Measurements from ENCODE around the gene FRY. TPM values are rescaled to one million over a fixed set of nuclear protein-coding genes. Genes with fewer than 3 reads are reported as not detected.

The FRY gene
- total RNA-seq, 2 experiments from 2014 or later = 1.2 to 1.5 TPM

- Mint-ChIP-seq H3K27ac (no peak overlapping the region), H3K36me3 (no peaks in the 10 kb centered on the region), H3K4me1 (no peaks in the 10 kb centered on the region), H3K9me3 (ENCODE audit: low read depth) (no peaks in the 10 kb centered on the region), H3K27me3 (no peaks in the 10 kb centered on the region), H3K4me3 (no peak overlapping the region)
- CTCF ChIA-PET = no interaction called here
- DNase-seq (no peak), ATAC-seq (no peak)
Measured at GRCh38 chr13:32168131-32168530, 136.6 kb downstream of the FRY start.

DNA sequence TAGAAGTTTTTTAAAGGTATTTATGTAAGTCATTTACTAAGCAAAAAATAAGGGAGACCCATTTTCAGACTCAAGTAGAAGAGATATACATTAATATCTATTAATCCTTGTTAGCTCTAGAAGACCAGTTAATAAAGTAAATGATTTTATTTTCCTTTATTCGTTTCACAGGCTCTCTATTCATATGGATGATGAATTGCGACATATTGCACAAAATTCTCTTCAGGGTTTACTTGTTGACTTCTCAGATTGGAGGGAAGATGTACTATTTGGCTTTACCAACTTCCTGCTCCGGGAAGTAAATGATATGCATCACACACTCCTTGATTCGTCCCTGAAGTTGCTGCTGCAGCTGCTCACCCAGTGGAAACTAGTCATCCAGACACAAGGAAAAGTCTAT, 139.3 kb downstream of the FRY start:
- no peak overlapping the region for H3K4me3 Mint-ChIP-seq
- no peaks in the 10 kb centered on the region for H3K27me3 Mint-ChIP-seq
- CTCF ChIA-PET = no interaction called here
- H3K4me1 Mint-ChIP-seq = no peaks in the 10 kb centered on the region
- DNase-seq (no peak), ATAC-seq (no peak)
- no peaks in the 10 kb centered on the region for H3K36me3 Mint-ChIP-seq
- H3K27ac Mint-ChIP-seq = no peak overlapping the region
- no peaks in the 10 kb centered on the region for H3K9me3 Mint-ChIP-seq (ENCODE audit: low read depth)

DNA sequence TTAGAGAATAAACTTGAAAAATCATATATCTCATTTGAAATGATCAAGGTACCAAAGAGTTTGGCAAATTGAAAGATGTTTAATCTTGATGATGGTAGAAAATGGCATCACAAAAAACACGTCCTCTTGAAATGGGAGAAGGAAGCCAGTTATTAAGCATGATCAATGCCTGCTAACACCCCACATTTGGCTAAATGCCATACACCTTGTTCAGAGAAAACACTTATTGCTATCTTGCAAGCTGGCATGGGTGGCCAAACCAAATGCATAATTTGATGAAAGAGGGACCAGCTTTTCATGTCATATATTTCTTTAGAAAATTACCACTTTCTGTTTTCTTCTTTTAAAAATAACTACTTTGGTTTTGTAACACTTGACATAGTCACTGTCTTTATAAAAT, 142.3 kb downstream of the FRY start:
- ATAC-seq (no peak), DNase-seq (no peak)
- no peaks in the 10 kb centered on the region for H3K4me1 Mint-ChIP-seq
- peaks cover 4% of the 10 kb centered on the region for H3K27me3 Mint-ChIP-seq
- H3K4me3 Mint-ChIP-seq = no peak overlapping the region
- no peaks in the 10 kb centered on the region for H3K9me3 Mint-ChIP-seq (ENCODE audit: low read depth)
- no peak overlapping the region for H3K27ac Mint-ChIP-seq
- CTCF ChIA-PET = no interaction called here
- no peaks in the 10 kb centered on the region for H3K36me3 Mint-ChIP-seq

GRCh38 chr13:32174366-32174765, 142.8 kb downstream of the FRY start:
- no peak overlapping the region for H3K4me3 Mint-ChIP-seq
- H3K36me3 Mint-ChIP-seq = no peaks in the 10 kb centered on the region
- H3K9me3 Mint-ChIP-seq (ENCODE audit: low read depth) = no peaks in the 10 kb centered on the region
- H3K27me3 Mint-ChIP-seq = peaks cover 4% of the 10 kb centered on the region
- no peak overlapping the region for H3K27ac Mint-ChIP-seq
- no peak for ATAC-seq
- H3K4me1 Mint-ChIP-seq = no peaks in the 10 kb centered on the region
- CTCF ChIA-PET = no interaction called here
- DNase-seq = no peak

DNA sequence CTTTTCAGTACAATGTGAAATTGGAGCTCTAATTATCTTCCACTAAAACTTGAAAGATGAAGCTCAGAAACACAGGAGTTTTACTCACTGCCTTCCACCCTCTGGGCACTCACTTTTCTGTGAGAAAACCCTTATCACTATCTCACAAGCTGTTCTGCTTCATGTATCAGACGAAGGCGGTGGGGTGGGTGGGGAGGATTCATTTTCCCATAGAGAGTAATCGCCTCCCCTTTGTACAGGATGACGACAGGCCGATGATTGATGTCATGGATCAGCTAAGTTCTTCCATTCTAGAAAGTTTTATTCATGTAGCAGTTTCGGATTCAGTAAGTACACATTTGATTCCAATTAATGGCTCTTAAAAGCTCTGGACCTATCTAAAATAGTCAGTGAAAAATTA, 143.7 kb downstream of the FRY start:
- no peaks in the 10 kb centered on the region for H3K4me1 Mint-ChIP-seq
- H3K36me3 Mint-ChIP-seq = no peaks in the 10 kb centered on the region
- H3K9me3 Mint-ChIP-seq (ENCODE audit: low read depth) = no peaks in the 10 kb centered on the region
- CTCF ChIA-PET = no interaction called here
- no peak overlapping the region for H3K4me3 Mint-ChIP-seq
- DNase-seq (no peak), ATAC-seq (no peak)
- peaks cover 4% of the 10 kb centered on the region for H3K27me3 Mint-ChIP-seq
- no peak overlapping the region for H3K27ac Mint-ChIP-seq

- Mint-ChIP-seq H3K27ac (no peak overlapping the region), H3K36me3 (no peaks in the 10 kb centered on the region), H3K27me3 (peaks cover 4% of the 10 kb centered on the region), H3K4me3 (no peak overlapping the region), H3K9me3 (ENCODE audit: low read depth) (no peaks in the 10 kb centered on the region), H3K4me1 (no peaks in the 10 kb centered on the region)
- ATAC-seq = no peak
- DNase-seq = no peak
- CTCF ChIA-PET = no interaction called here
Measured at GRCh38 chr13:32175943-32176342, 144.4 kb downstream of the FRY start.

GRCh38 chr13:32176696-32177095, 145.1 kb downstream of the FRY start:
- Mint-ChIP-seq H3K27me3 (peaks cover 4% of the 10 kb centered on the region), H3K36me3 (no peaks in the 10 kb centered on the region), H3K4me3 (no peak overlapping the region), H3K9me3 (ENCODE audit: low read depth) (no peaks in the 10 kb centered on the region), H3K27ac (no peak overlapping the region), H3K4me1 (no peaks in the 10 kb centered on the region)
- ATAC-seq (no peak), DNase-seq (no peak)
- CTCF ChIA-PET = no interaction called here

- CTCF ChIA-PET = no interaction called here
- ATAC-seq = no peak
- no peak overlapping the region for H3K27ac Mint-ChIP-seq
Measured at GRCh38 chr13:32178763-32179162, 147.2 kb downstream of the FRY start.

GRCh38 chr13:32179708-32180107, 148.1 kb downstream of the FRY start:
- CTCF ChIA-PET = no interaction called here
- H3K4me1 Mint-ChIP-seq = no peaks in the 10 kb centered on the region
- no peak overlapping the region for H3K27ac Mint-ChIP-seq
- no peak for DNase-seq
- H3K27me3 Mint-ChIP-seq = peaks cover 12% of the 10 kb centered on the region
- H3K4me3 Mint-ChIP-seq = no peak overlapping the region
- no peaks in the 10 kb centered on the region for H3K36me3 Mint-ChIP-seq
- no peaks in the 10 kb centered on the region for H3K9me3 Mint-ChIP-seq (ENCODE audit: low read depth)
- ATAC-seq = no peak

More at GRCh38 chr13:32178763-32179162, 147.2 kb downstream of the FRY start:
- no peak for DNase-seq
- Mint-ChIP-seq H3K4me1 (no peaks in the 10 kb centered on the region), H3K4me3 (no peak overlapping the region), H3K27me3 (peaks cover 7% of the 10 kb centered on the region), H3K9me3 (ENCODE audit: low read depth) (no peaks in the 10 kb centered on the region), H3K36me3 (no peaks in the 10 kb centered on the region)

DNA sequence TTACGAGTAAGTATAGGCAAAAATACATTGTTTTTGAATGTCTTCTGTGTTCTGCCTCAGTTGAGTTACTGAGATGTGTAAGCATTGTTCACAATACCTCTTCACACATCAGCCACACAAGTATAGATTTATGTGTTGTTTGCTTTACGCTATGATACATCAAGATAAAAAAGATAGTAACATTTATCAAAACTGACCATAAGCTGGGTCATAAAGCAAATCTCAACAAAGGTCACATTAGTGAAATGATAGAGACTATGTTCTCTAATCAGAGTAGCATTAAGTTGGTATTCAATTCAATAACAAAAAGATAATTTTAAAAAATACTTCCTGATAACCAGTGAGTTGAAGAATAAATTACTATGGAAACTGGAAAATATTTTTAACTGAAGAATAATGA, 156.1 kb downstream of the FRY start:
- CTCF ChIA-PET = no interaction called here
- Mint-ChIP-seq H3K36me3 (no peaks in the 10 kb centered on the region), H3K9me3 (ENCODE audit: low read depth) (no peaks in the 10 kb centered on the region), H3K27me3 (peaks cover 25% of the 10 kb centered on the region), H3K27ac (no peak overlapping the region), H3K4me1 (no peaks in the 10 kb centered on the region), H3K4me3 (no peak overlapping the region)
- no peak for DNase-seq
- no peak for ATAC-seq

DNA sequence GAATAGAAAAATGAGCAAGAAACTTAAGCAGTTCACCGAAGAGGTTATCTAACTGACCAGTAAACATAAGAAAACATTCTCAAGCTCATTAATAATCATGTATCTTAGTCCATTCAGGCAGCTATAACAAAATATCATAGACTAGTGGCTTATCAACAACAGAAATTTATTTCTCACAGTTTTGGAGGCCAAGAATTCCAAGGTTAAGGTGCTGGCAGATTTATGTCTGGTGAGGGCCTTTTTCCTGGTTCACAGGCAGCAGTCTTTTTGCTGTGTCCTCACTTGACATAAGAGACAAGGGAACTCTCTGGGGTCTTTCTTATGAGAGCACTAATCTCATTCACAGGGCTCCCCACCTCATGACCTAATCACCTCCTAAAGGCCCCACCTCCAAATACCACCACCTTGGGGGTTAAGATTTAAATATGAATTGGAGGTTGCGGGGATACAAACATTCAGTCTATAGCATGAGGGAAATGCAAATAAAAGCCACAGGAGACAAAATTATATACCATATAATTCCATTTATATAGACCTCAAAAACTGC, 160.0 kb downstream of the FRY start:
- Mint-ChIP-seq H3K27me3 (peaks cover 23% of the 10 kb centered on the region), H3K4me1 (no peaks in the 10 kb centered on the region), H3K9me3 (ENCODE audit: low read depth) (no peaks in the 10 kb centered on the region), H3K4me3 (no peak overlapping the region), H3K36me3 (no peaks in the 10 kb centered on the region), H3K27ac (no peak overlapping the region)
- ATAC-seq = no peak
- DNase-seq = no peak
- CTCF ChIA-PET = no interaction called here

GRCh38 chr13:32195713-32196112, 164.1 kb downstream of the FRY start:
- ATAC-seq (no peak), DNase-seq (no peak)
- H3K4me1 Mint-ChIP-seq = no peaks in the 10 kb centered on the region
- CTCF ChIA-PET = no interaction called here
- H3K27me3 Mint-ChIP-seq = peaks cover 9% of the 10 kb centered on the region
- no peak overlapping the region for H3K4me3 Mint-ChIP-seq
- no peaks in the 10 kb centered on the region for H3K9me3 Mint-ChIP-seq (ENCODE audit: low read depth)
- no peaks in the 10 kb centered on the region for H3K36me3 Mint-ChIP-seq
- H3K27ac Mint-ChIP-seq = no peak overlapping the region

DNA sequence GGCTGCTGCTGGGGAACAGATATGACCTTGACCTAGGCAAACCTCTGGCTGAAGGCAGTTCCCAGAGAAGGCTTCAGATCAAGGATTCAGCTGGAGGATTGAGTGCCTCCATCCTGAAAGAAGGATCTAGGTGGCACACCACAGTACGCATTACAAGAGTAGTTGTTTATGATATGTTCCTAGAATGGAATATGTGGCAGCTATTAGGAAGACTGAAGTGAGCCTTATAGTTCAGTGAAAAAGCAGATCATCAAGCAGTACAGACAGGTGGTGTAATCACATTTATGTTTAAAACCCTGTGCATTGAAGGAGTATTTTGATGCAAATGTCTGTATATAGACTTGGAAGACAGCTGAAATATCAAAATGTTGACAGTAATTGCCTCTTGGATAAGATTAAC, 167.6 kb downstream of the FRY start:
- Mint-ChIP-seq H3K27ac (no peak overlapping the region), H3K4me3 (no peak overlapping the region), H3K9me3 (ENCODE audit: low read depth) (no peaks in the 10 kb centered on the region), H3K4me1 (no peaks in the 10 kb centered on the region), H3K36me3 (no peaks in the 10 kb centered on the region), H3K27me3 (peaks cover 9% of the 10 kb centered on the region)
- DNase-seq = no peak
- CTCF ChIA-PET = no interaction called here
- ATAC-seq = no peak

- no peaks in the 10 kb centered on the region for H3K4me1 Mint-ChIP-seq
- CTCF ChIA-PET = no interaction called here
- DNase-seq (no peak), ATAC-seq (no peak)
- no peak overlapping the region for H3K4me3 Mint-ChIP-seq
- H3K27ac Mint-ChIP-seq = no peak overlapping the region
- no peaks in the 10 kb centered on the region for H3K9me3 Mint-ChIP-seq (ENCODE audit: low read depth)
- no peaks in the 10 kb centered on the region for H3K36me3 Mint-ChIP-seq
- peaks cover 5% of the 10 kb centered on the region for H3K27me3 Mint-ChIP-seq
Measured at GRCh38 chr13:32200741-32201140, 169.2 kb downstream of the FRY start.

GRCh38 chr13:32201809-32202208, 170.2 kb downstream of the FRY start:
- no peaks in the 10 kb centered on the region for H3K36me3 Mint-ChIP-seq
- H3K4me1 Mint-ChIP-seq = no peaks in the 10 kb centered on the region
- ATAC-seq (no peak), DNase-seq (no peak)
- H3K4me3 Mint-ChIP-seq = no peak overlapping the region
- CTCF ChIA-PET = no interaction called here
- H3K27me3 Mint-ChIP-seq = peaks cover 7% of the 10 kb centered on the region
- no peak overlapping the region for H3K27ac Mint-ChIP-seq
- no peaks in the 10 kb centered on the region for H3K9me3 Mint-ChIP-seq (ENCODE audit: low read depth)
